Spleen (tissue), 11 donors: Measurements from ENCODE around the gene FBXL16. TPM values are rescaled to one million over a fixed set of nuclear protein-coding genes. Genes with fewer than 3 reads are reported as not detected.

ENCODE experiments used
- DNase-seq: peaks from one replicate; pipeline ENCODE4 v3.0.0-alpha.2; 2020
- H3K27ac ChIP-seq, 8 donors: fragments of 200-600 bp; sonication (generic) in 7 of 8; 1 replicate in 4 of 8; 2 replicates in 4 of 8; pipeline versions ENCODE4 v1.5.0 to v1.8.0; 2016 to 2021; ENCODE audit warnings: inconsistent platforms in 4 of 8, mild to moderate bottlenecking in 4 of 8, moderate library complexity in 1 of 8
- H3K27me3 ChIP-seq, 7 donors: fragments of 200-600 bp; sonication (generic) in 6 of 7; replicated peaks in 1 of 7; 1 replicate in 4 of 7; 2 replicates in 3 of 7; pipeline versions ENCODE4 v1.5.0 to v1.8.0; 2016 to 2021; ENCODE audit warnings: inconsistent platforms in 3 of 7, mild to moderate bottlenecking in 1 of 7
- H3K36me3 ChIP-seq, 6 donors: fragments of 200-600 bp; sonication (generic) in 5 of 6; 1 replicate in 4 of 6; 2 replicates in 2 of 6; pipeline versions ENCODE4 v1.5.0 to v1.8.0; 2016 to 2021; ENCODE audit warnings: inconsistent platforms in 2 of 6
- H3K4me1 ChIP-seq, 6 donors: fragments of 200-600 bp; sonication (generic) in 5 of 6; 1 replicate in 3 of 6; 2 replicates in 3 of 6; pipeline versions ENCODE4 v1.5.0 to v1.8.0; 2016 to 2021; ENCODE audit warnings: inconsistent platforms in 3 of 6
- H3K4me3 ChIP-seq, 8 donors: fragments of 200-600 bp; sonication (generic) in 7 of 8; 1 replicate in 4 of 8; 2 replicates in 4 of 8; pipeline versions ENCODE4 v1.5.0 to v1.8.0; 2016 to 2021; ENCODE audit warnings: inconsistent platforms in 4 of 8, mild to moderate bottlenecking in 4 of 8, moderate library complexity in 2 of 8
- H3K9me3 ChIP-seq, 8 donors: fragments of 200-600 bp; sonication (generic) in 7 of 8; 1 replicate in 4 of 8; 2 replicates in 4 of 8; pipeline versions ENCODE4 v1.5.0 to v1.8.0; 2016 to 2021; ENCODE audit warnings: inconsistent platforms in 4 of 8
- CTCF ChIP-seq, 11 experiments: fragments of 200-600 bp in 7 of 11; fragments of 450-650 bp in 4 of 11; sonication (generic) in 4 of 11; IDR thresholded peaks in 8 of 11; conservative IDR thresholded peaks in 3 of 11; 1 replicate in 7 of 11; 2 replicates in 4 of 11; pipeline versions ENCODE4 v1.4.0 to v1.8.0; 2016 to 2021; ENCODE audit warnings: antibody characterized with exemption in 11 of 11, inconsistent platforms in 4 of 11, mild to moderate bottlenecking in 1 of 11
- POLR2A ChIP-seq, 3 donors: fragments of 450-650 bp; IDR thresholded peaks; one replicate each; pipeline ENCODE4 v1.5.1; 2017; ENCODE audit warnings: antibody characterized with exemption in 3 of 3, mild to moderate bottlenecking in 1 of 3
- POLR2AphosphoS5 ChIP-seq, 3 donors: sonication (generic); formaldehyde crosslinking; IDR thresholded peaks; one replicate each; pipeline ENCODE4 v1.5.1; 2017; ENCODE audit warnings: antibody characterized with exemption in 3 of 3
- WGBS, 5 donors: extraction: QIAGEN DNeasy Blood & Tissue Kit in 3 of 5; methylation state at CpG; one replicate each; pipeline versions ENCODE4 v1.1.5 to v1.1.7; 2013 to 2018; 5-methylcytosine and 5-hydroxymethylcytosine counted together
- intact Hi-C: fragments of 100-400 bp; cut with DNase I; formaldehyde crosslinking; loops from one replicate; pipeline ENCODE4 v1.15.0; 2023; ENCODE audit warnings: low total_unique reads
- polyA plus RNA-seq, 3 donors: library from polyadenylated mRNA; stranded (reverse); fragments of 200-250 nt; gene quantifications; one replicate each; pipeline ENCODE4 v1.2.1, GENCODE V29; 2013
- total RNA-seq, 7 donors: library from RNA; depleted of rRNA in 3 of 7; stranded (reverse); fragments of >200 nt in 3 of 7; fragmentation: NEBNext Ultra II Directional in 4 of 7; extraction: Animal tissue kit (Norgen Biotek cat#: 25700) in 4 of 7; gene quantifications; one replicate each; pipeline versions ENCODE4 v1.1.0 to v1.2.1, GENCODE V29; 2016 to 2021
- donor health status: healthy with polysubstance abuse.
- donor health status: DM: no; HTN: no; CAD: no; lungs with moderate emphysema.
- donor health status: DM: no; HTN: no; CAD: no.
- donor health status: Bipolar disorder and iron deficiency.
- donor health status: healthy.
- donor health status: DM: no; HTN: no; CAD: no.
- donor health status: DM: yes; HTN: yes; CAD: no.

Gene FBXL16
- total and polyA plus RNA-seq, 10 donors: 0.48 to 2.6 (median 1.5) TPM

GRCh38 chr16:732936-733335, 27.3 kb upstream of the FBXL16 start:
- no peak for DNase-seq
- peaks cover 0 to 90% (median 61%) of the 10 kb centered on the region in 6 donors for H3K36me3 ChIP-seq
- H3K4me1 ChIP-seq: peaks cover 0 to 31% (median 14%) of the 10 kb centered on the region in 6 donors
- H3K27ac ChIP-seq: no peak overlapping the region
- peaks cover 0 to 15% (median 3%) of the 10 kb centered on the region in 7 donors for H3K27me3 ChIP-seq
- no peak overlapping the region for H3K4me3 ChIP-seq
- H3K9me3 ChIP-seq: no peaks in the 10 kb centered on the region
- 90 to 98% (median 92%) methylated on average over 6 to 13 of the region's 13 CpGs for WGBS, 5 donors
- intact Hi-C loops: no loop called here
- TF ChIP-seq CTCF (IDR thresholded peaks at IDR 0.05 in 8 of 11, conservative IDR thresholded peaks at IDR 0.05 in 3 of 11) (peak in 2 of 11 experiments; percentile 1 to 27), POLR2AphosphoS5 (IDR thresholded peaks at IDR 0.05) (no peak)

DNA sequence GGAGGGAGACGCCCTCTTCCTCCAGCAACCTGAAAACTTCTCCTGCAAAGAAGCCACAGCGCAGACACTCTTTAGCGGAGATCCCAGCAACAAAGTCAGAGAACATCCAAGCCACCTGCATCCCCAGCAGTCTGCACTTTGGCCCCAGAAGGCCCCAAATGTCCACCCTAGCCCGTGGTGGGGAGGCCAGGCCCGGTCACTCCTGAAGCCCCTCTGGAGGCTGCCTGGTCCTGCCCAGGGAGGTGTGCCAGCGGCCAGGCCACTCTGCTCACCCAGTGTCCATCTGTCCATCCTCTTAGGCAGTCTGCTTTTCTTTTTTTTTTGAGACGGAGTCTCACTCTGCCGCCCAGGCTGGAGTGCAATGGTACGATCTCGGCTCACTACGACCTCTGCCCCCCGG, 26.7 kb upstream of the FBXL16 start:
- TF ChIP-seq POLR2AphosphoS5 (IDR thresholded peaks at IDR 0.05) (no peak), CTCF (IDR thresholded peaks at IDR 0.05 in 8 of 11, conservative IDR thresholded peaks at IDR 0.05 in 3 of 11) (no peak), POLR2A (IDR thresholded peaks at IDR 0.05) (no peak)
- H3K4me3 ChIP-seq: no peak overlapping the region
- peaks cover 0 to 21% (median 8%) of the 10 kb centered on the region in 7 donors for H3K27me3 ChIP-seq
- no peak overlapping the region for H3K27ac ChIP-seq
- 93 to 95% (median 95%) methylated on average over 12 of the region's 12 CpGs for WGBS, 5 donors
- no peaks in the 10 kb centered on the region for H3K9me3 ChIP-seq
- H3K4me1 ChIP-seq: peaks cover 0 to 31% (median 19%) of the 10 kb centered on the region in 6 donors
- H3K36me3 ChIP-seq: peaks cover 0 to 84% (median 58%) of the 10 kb centered on the region in 6 donors
- DNase-seq: no peak
- intact Hi-C loops: no loop called here

- Histone ChIP-seq H3K9me3 (no peaks in the 10 kb centered on the region), H3K36me3 (peaks cover 0 to 69% (median 43%) of the 10 kb centered on the region in 6 donors), H3K27me3 (peaks cover 0 to 35% (median 18%) of the 10 kb centered on the region in 7 donors), H3K27ac (no peak overlapping the region), H3K4me3 (no peak overlapping the region), H3K4me1 (peaks cover 5 to 34% (median 31%) of the 10 kb centered on the region in 6 donors)
- TF ChIP-seq CTCF (IDR thresholded peaks at IDR 0.05 in 8 of 11, conservative IDR thresholded peaks at IDR 0.05 in 3 of 11): no peak
- peak in 2 of 3 donors; percentile 1 to 2 for TF ChIP-seq POLR2AphosphoS5 (IDR thresholded peaks at IDR 0.05)
- intact Hi-C loops: no loop called here
- WGBS, 5 donors: 84 to 93% (median 89%) methylated on average over 17 to 22 of the region's 22 CpGs
- peak; percentile 72 for DNase-seq
These were observed 25.3 kb upstream of the FBXL16 start for GRCh38 chr16:730666-731509.
